Measurements from ENCODE around the gene RBM42. TPM values are rescaled to one million over a fixed set of nuclear protein-coding genes. Genes with fewer than 3 reads are reported as not detected.

The RBM42 gene
- total and polyA plus RNA-seq, 9 of the 15 experiments (the other 6 are each of a cell fraction or from before 2014, with no cell fraction given): 5.7 to 149 (median 32.4) TPM

- TF ChIP-seq, protein P1, sequence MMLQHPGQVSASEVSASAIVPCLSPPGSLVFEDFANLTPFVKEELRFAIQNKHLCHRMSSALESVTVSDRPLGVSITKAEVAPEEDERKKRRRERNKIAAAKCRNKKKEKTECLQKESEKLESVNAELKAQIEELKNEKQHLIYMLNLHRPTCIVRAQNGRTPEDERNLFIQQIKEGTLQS (IDR thresholded peaks at IDR 0.05): no peak
- TF ChIP-seq, protein P1 (CRISPR knock-in tag; conservative IDR thresholded peaks at IDR 0.05): no peak
Measured at GRCh38 chr19:35666251-35666913, 37.5 kb downstream of the RBM42 start, which contains the start of gene UPK1A (continued).

- no peak overlapping the region for H2AFZ ChIP-seq (ENCODE audit: low read depth, low read length)
- WGBS (ENCODE audit: insufficient coverage, low coverage, missing lambda C conversion rate): 4% methylated on average over 6 of the region's 6 CpGs
- no TSS peak for BruUV-seq (replicated peaks)
- TF ChIP-seq, protein P2, sequence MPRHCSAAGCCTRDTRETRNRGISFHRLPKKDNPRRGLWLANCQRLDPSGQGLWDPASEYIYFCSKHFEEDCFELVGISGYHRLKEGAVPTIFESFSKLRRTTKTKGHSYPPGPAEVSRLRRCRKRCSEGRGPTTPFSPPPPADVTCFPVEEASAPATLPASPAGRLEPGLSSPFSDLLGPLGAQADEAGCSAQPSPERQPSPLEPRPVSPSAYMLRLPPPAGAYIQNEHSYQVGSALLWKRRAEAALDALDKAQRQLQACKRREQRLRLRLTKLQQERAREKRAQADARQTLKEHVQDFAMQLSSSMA (CRISPR knock-in tag; IDR thresholded peaks at IDR 0.05): no peak
- TF ChIP-seq NFE2 (IDR thresholded peaks at IDR 0.05; ENCODE audit: low read depth): no peak
- no peak for TF ChIP-seq POLR2AphosphoS5 (IDR thresholded peaks at IDR 0.05; ENCODE audit: control insufficient read depth, insufficient read depth, low read depth, low read length)
- TF ChIP-seq RBM25 (IDR thresholded peaks at IDR 0.05; ENCODE audit: low read depth, low read length, severe bottlenecking): peak; percentile 93
- TF ChIP-seq ZBTB1 (CRISPR knock-in tag; IDR thresholded peaks at IDR 0.05; ENCODE audit: borderline replicate concordance, low read depth): no peak
- TF ChIP-seq TAF1 (IDR thresholded peaks at IDR 0.05; ENCODE audit: control insufficient read depth, extremely low read depth, insufficient read depth, low read length, severe bottlenecking): no peak
- no peak for TF ChIP-seq ZNF778 (CRISPR knock-in tag; IDR thresholded peaks at IDR 0.05)
- no peak for TF ChIP-seq LARP7 (IDR thresholded peaks at IDR 0.05)
- peak; percentile 72 for TF ChIP-seq SMARCA5 (IDR thresholded peaks at IDR 0.05)
- no peak for TF ChIP-seq MCM5 (IDR thresholded peaks at IDR 0.05; ENCODE audit: low read depth)
- no peak for TF ChIP-seq TSC22D4 (tag; IDR thresholded peaks at IDR 0.05)
- TF ChIP-seq CTBP1 (IDR thresholded peaks at IDR 0.05; ENCODE audit: borderline replicate concordance): no peak
- TF ChIP-seq BCOR (IDR thresholded peaks at IDR 0.05): peak; percentile 83
- no peak for TF ChIP-seq MECOM (CRISPR knock-in tag; IDR thresholded peaks at IDR 0.05)
- no peak for TF ChIP-seq SOX6 (IDR thresholded peaks at IDR 0.05)
- no peak for TF ChIP-seq TEAD2 (tag; IDR thresholded peaks at IDR 0.05)
- TF ChIP-seq PTBP1 (IDR thresholded peaks at IDR 0.05; ENCODE audit: low read depth, low read length): 0 out of 2 replicates have a peak, but pooled peaks have one; percentile 35
- TF ChIP-seq HDAC2 (IDR thresholded peaks at IDR 0.05): 0 out of 2 replicates have a peak, but pooled peaks have one; percentile 22
- 0 out of 2 replicates have a peak, but pooled peaks have one; percentile 7 for TF ChIP-seq ZNF121 (CRISPR knock-in tag; conservative IDR thresholded peaks at IDR 0.05)
- no peak for TF ChIP-seq RUNX1 (IDR thresholded peaks at IDR 0.05; ENCODE audit: low read depth)
- peak; percentile 35 to 73; a peak in 2 of 4 replicates for TF ChIP-seq KDM1A (IDR thresholded peaks at IDR 0.05)
- TF ChIP-seq RBM39 (optimal IDR thresholded peaks at IDR 0.05; ENCODE audit: low read depth, low read length): no peak
Measured at GRCh38 chr19:35669566-35669965, 40.7 kb downstream of the RBM42 start.

More at GRCh38 chr19:35669566-35669965, 40.7 kb downstream of the RBM42 start:
- H3K9me3 ChIP-seq (replicated peaks; ENCODE audit: control insufficient read depth, insufficient read depth, low read depth, low read length): no peaks in the 10 kb centered on the region
- H4K20me1 ChIP-seq (replicated peaks; ENCODE audit: control insufficient read depth, insufficient read depth, low read length): no peaks in the 10 kb centered on the region
- in situ Hi-C loops (cut with MboI) (no loop called here), intact Hi-C loops (cut with micrococcal nuclease) (no loop called here)
- ChIA-PET CTCF (ENCODE audit: low intra/inter-chr PET ratio) (no interaction called here), POLR2A (interaction anchor here (0.9 to 1.5 kb wide), 4 partner anchors 9 to 114 kb away, joined by 3 to 8 read pairs (median 4); no protein-coding TSS in a partner anchor)
- no peak for ATAC-seq
- no peak overlapping the region for H3K27ac ChIP-seq (ENCODE audit: extremely low read depth, low read depth, low read length)
- H3K4me1 ChIP-seq (replicated peaks in 1 of 2; ENCODE audit: control insufficient read depth in 2 of 2, insufficient read depth in 2 of 2, low read length in 2 of 2): peaks cover 10 to 29% of the 10 kb centered on the region in 2 experiments; a peak in 4 of 5 replicates
- H3K36me3 ChIP-seq (ENCODE audit: control insufficient read depth, insufficient read depth, low read length): no peaks in the 10 kb centered on the region
- no peaks in the 10 kb centered on the region for H3K79me2 ChIP-seq (ENCODE audit: control insufficient read depth, insufficient read depth, low read length)
- peaks cover 16 to 29% of the 10 kb centered on the region in 2 experiments; a peak in 4 of 5 replicates for H3K27me3 ChIP-seq (ENCODE audit: control insufficient read depth in 2 of 2, insufficient read depth in 2 of 2, low read length in 2 of 2)
- no peaks in the 10 kb centered on the region for H3K9me1 ChIP-seq (ENCODE audit: control insufficient read depth, insufficient read depth, low read length)
- FAIRE-seq: no peak
- no peak overlapping the region for H3K9ac ChIP-seq (ENCODE audit: insufficient read depth in 1 of 2, low read depth in 2 of 2, low read length in 2 of 2)
- no peak overlapping the region for H3K4me3 ChIP-seq
- DNase-seq (ENCODE audit: extremely low read depth in 1 of 4, low spot score in 3 of 4): no peak
- H3K4me2 ChIP-seq (ENCODE audit: insufficient read depth, low read length): no peak overlapping the region

All from K562 (cell line).